Renal cortex interstitium (tissue), 11 donors: Measurements from ENCODE around the gene TAS2R30. TPM values are rescaled to one million over a fixed set of nuclear protein-coding genes. Genes with fewer than 3 reads are reported as not detected.
"Not testable (repeated sequence)": the region's sequence is repeated elsewhere in the genome, so short reads cannot be mapped to it uniquely, and the experiment has no call there.

Experiments
- DNase-seq, 11 donors: peaks; one replicate each; pipeline ENCODE4 v3.0.0-alpha.2; 2013; ENCODE audit warnings: low read depth in 9 of 11, low spot score in 4 of 11; ENCODE audit errors: extremely low read depth in 1 of 11
- polyA plus RNA-seq, 3 donors: library from polyadenylated mRNA; unstranded; fragments of 120-200 nt; gene quantifications; one replicate each; pipeline ENCODE4 v1.2.1, GENCODE V29; 2013; ENCODE audit not compliant: insufficient read length in 3 of 3

The TAS2R30 gene
- polyA plus RNA-seq, 3 donors, result 0.12 to 0.23 (median 0.22) TPM

- no peak for DNase-seq
Measured at GRCh38 chr12:11133816-11134215, 628 bp downstream of the TAS2R30 start.

- no peak for DNase-seq
Measured at GRCh38 chr12:11133162-11133561, 1.3 kb downstream of the TAS2R30 start.

GRCh38 chr12:11130999-11131398 lies 3.4 kb downstream of the TAS2R30 start:
- no peak for DNase-seq

- DNase-seq, result no peak
Measured at GRCh38 chr12:11130382-11130781, 4.1 kb downstream of the TAS2R30 start.

GRCh38 chr12:11114130-11114529 lies 20.3 kb downstream of the TAS2R30 start:
- not testable (repeated sequence) for DNase-seq

GRCh38 chr12:11111213-11111612 lies 23.2 kb downstream of the TAS2R30 start:
- not testable (repeated sequence) for DNase-seq

GRCh38 chr12:11108862-11109261 lies 25.6 kb downstream of the TAS2R30 start:
- DNase-seq, result no peak

- no peak for DNase-seq
Measured at GRCh38 chr12:11107719-11108118, 26.7 kb downstream of the TAS2R30 start.

- no peak for DNase-seq
Measured at GRCh38 chr12:11106288-11106687, 28.2 kb downstream of the TAS2R30 start.

- DNase-seq, result no peak
Measured at GRCh38 chr12:11105546-11105945, 28.9 kb downstream of the TAS2R30 start.

- DNase-seq, result not testable (repeated sequence)
Measured at GRCh38 chr12:11094910-11095309, 39.5 kb downstream of the TAS2R30 start.

GRCh38 chr12:11092128-11092527 lies 42.3 kb downstream of the TAS2R30 start, which contains the start of gene TAS2R43:
Gene TAS2R43, minus strand, starts transcription at chr12:11092313. Its CDS starts 84 bp downstream, at chr12:11092229.
- no peak for DNase-seq

- DNase-seq, result no peak
Measured at GRCh38 chr12:11089246-11089645, 45.2 kb downstream of the TAS2R30 start.

GRCh38 chr12:11085419-11085818 lies 49.0 kb downstream of the TAS2R30 start:
- DNase-seq, result no peak

Other genes starting within 250 kb of the TAS2R30 start
- gene TAS2R13, start 225.1 kb downstream of the TAS2R30 start, polyA plus RNA-seq, result under 1 TPM in 1 of 3 donors, not detected in 2; 0.24 TPM
- under 1 TPM in 2 of 3 donors, not detected in 1; 0.56 TPM for gene PRH2, start 205.4 kb downstream of the TAS2R30 start, polyA plus RNA-seq
- 1 to 10 TPM; 3.0 to 6.0 (median 3.1) TPM for gene TAS2R14, start 195.4 kb downstream of the TAS2R30 start, polyA plus RNA-seq
- gene TAS2R50, start 147.7 kb downstream of the TAS2R30 start, polyA plus RNA-seq, result under 1 TPM in 1 of 3 donors, not detected in 2; 0.20 TPM
- 1 to 10 TPM; 1.1 to 4.0 (median 1.9) TPM for gene TAS2R20, start 136.3 kb downstream of the TAS2R30 start, polyA plus RNA-seq
- gene TAS2R19, start 112.0 kb downstream of the TAS2R30 start, polyA plus RNA-seq, result 1 to 10 TPM; 1.1 to 2.5 (median 1.8) TPM
- gene TAS2R31, start 103.2 kb downstream of the TAS2R30 start, polyA plus RNA-seq, result 1 to 10 TPM; 1.1 to 2.9 (median 1.4) TPM
- gene TAS2R46, start 72.3 kb downstream of the TAS2R30 start, polyA plus RNA-seq, result not detected
- under 1 TPM; 0.19 to 0.54 (median 0.20) TPM for gene TAS2R43, start 42.3 kb downstream of the TAS2R30 start, polyA plus RNA-seq
- gene SMIM10L1, start 36.5 kb upstream of the TAS2R30 start, polyA plus RNA-seq, result 10 to 100 TPM; 14.9 to 18.5 (median 17.9) TPM
- gene TAS2R42, start 52.3 kb upstream of the TAS2R30 start, polyA plus RNA-seq, result under 1 TPM in 1 of 3 donors, not detected in 2; 0.10 TPM
- gene PRB3, start 135.1 kb upstream of the TAS2R30 start, polyA plus RNA-seq, result not detected
- not detected for gene PRB4, start 175.8 kb upstream of the TAS2R30 start, polyA plus RNA-seq